ENCODE measurements around the gene BIRC7. TPM values are rescaled to one million over a fixed set of nuclear protein-coding genes. Genes with fewer than 3 reads are reported as not detected.

Gene BIRC7, protein sequence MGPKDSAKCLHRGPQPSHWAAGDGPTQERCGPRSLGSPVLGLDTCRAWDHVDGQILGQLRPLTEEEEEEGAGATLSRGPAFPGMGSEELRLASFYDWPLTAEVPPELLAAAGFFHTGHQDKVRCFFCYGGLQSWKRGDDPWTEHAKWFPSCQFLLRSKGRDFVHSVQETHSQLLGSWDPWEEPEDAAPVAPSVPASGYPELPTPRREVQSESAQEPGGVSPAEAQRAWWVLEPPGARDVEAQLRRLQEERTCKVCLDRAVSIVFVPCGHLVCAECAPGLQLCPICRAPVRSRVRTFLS
- total RNA-seq: under 1 TPM in 1 of 2 donors, not detected in 1; 0.74 TPM

DNA sequence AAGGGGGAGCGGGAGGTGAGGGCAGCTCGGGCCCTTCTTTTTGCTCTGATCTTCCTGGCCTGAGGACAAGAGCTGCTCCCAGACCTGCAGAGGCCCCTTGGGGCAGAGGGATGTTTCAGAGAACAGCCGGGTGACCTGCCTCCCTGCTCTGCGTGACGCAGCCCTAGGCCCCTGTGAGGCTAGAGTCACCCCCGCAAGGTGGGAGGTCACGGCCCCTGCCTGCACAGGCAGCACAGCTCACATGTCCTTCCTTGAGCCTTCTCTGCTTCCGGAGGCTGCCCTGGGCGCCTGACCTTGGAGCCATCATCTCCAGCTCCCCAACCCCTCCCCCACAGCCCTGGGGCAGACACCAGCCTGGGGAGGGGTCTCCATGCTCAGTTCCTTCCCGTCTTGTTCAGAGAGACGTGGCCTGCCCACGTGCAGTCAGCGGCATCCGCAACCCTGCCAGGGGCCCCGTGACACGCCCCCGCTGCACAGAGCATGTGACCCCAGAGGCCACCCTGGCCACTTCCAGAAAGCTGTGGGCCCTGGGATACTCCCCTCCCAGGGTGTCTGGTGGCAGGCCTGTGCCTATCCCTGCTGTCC, at the start of gene BIRC7:
Gene BIRC7, plus strand, starts transcription at position 507 of the 585 bp plus-strand sequence. CDS start 192 bp downstream, outside the sequence.
- no peak within 1 kb of the TSS for H3K4me3 Mint-ChIP-seq
- H3K4me1 Mint-ChIP-seq (ENCODE audit: low read depth): no peaks in the 10 kb centered on the region
- peaks cover 19% of the 10 kb centered on the region for H3K27me3 Mint-ChIP-seq (ENCODE audit: low read depth)
- H3K9me3 Mint-ChIP-seq: no peaks in the 10 kb centered on the region
- H3K27ac Mint-ChIP-seq: no peak within 1 kb of the TSS
- no peak for ATAC-seq (replicated peaks in 1 of 2)
- no peaks in the 10 kb centered on the region for H3K36me3 Mint-ChIP-seq (ENCODE audit: insufficient read depth in 2 of 2)
- no peak for DNase-seq

DNA sequence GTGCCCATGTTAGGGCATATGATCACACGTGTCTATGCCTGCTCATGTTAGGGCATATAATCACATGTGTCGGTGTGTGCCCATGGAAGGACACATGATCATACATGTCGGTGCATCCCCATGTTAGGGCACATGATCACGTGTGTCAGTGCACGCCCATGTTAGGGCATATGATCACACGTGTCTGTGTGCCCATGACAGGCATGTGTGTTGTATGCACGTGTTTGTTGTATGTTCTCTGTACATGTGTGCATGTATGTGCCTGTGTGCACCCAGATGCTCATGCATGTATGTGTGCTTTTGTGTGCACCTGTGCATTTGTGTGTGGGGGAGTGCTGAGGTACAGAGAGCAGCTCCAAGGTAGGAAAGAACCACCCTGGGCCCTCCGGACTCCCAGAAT, 49.6 kb upstream of the BIRC7 start:
- no peak for ATAC-seq (replicated peaks in 1 of 2)

DNA sequence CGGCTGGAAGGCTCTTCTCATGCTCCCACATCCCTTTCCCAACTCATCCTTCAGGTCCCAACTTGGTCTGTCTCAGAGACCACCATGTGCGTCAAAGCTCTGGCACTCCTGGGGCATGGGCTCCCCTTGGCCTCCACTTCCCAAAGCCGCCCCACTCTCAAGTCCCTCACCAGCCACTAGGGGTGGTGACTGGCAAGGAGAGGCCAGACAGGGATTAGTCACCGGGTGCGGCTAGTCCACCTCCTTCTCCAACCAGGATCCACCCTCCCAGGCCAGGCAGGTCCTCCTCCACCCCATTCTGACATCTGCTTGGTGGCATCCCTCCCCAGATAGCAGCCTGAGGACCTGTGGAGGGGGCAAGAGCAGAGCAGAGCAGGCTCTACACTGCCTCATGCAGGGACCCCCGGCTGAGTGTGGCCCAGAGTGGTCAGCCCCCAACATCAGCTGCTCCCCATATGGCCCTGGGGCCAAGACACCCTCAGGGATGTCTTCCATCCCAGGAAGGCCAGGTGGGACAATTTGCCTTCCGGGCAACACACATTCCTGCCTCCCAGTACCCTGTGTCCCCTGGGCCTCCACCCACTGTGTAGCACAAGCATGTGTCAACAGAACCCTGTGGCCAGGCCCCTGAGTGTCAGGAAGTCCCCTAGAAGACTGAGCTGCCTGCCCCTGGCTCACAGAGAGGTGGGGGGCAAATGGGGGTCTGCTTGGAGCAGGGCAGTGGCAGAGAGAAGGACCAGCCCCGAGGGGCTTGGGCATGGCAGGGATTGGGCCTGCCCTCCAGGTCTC, 49.0 kb upstream of the BIRC7 start:
- Mint-ChIP-seq H3K27me3 (ENCODE audit: low read depth) (peaks cover 6% of the 10 kb centered on the region), H3K9me3 (peaks cover 0 to 2% of the 10 kb centered on the region in 2 donors), H3K36me3 (ENCODE audit: insufficient read depth in 2 of 2) (no peaks in the 10 kb centered on the region), H3K4me3 (no peak overlapping the region), H3K27ac (no peak overlapping the region), H3K4me1 (ENCODE audit: low read depth) (no peaks in the 10 kb centered on the region)
- no peak for DNase-seq
- no peak for ATAC-seq (replicated peaks in 1 of 2)

More for the DNA sequence above, 49.6 kb upstream of the BIRC7 start:
- Mint-ChIP-seq H3K27me3 (ENCODE audit: low read depth) (peaks cover 6% of the 10 kb centered on the region), H3K4me3 (no peak overlapping the region), H3K9me3 (peaks cover 0 to 2% of the 10 kb centered on the region in 2 donors), H3K4me1 (ENCODE audit: low read depth) (no peaks in the 10 kb centered on the region), H3K27ac (no peak overlapping the region), H3K36me3 (ENCODE audit: insufficient read depth in 2 of 2) (no peaks in the 10 kb centered on the region)
- no peak for DNase-seq

DNA sequence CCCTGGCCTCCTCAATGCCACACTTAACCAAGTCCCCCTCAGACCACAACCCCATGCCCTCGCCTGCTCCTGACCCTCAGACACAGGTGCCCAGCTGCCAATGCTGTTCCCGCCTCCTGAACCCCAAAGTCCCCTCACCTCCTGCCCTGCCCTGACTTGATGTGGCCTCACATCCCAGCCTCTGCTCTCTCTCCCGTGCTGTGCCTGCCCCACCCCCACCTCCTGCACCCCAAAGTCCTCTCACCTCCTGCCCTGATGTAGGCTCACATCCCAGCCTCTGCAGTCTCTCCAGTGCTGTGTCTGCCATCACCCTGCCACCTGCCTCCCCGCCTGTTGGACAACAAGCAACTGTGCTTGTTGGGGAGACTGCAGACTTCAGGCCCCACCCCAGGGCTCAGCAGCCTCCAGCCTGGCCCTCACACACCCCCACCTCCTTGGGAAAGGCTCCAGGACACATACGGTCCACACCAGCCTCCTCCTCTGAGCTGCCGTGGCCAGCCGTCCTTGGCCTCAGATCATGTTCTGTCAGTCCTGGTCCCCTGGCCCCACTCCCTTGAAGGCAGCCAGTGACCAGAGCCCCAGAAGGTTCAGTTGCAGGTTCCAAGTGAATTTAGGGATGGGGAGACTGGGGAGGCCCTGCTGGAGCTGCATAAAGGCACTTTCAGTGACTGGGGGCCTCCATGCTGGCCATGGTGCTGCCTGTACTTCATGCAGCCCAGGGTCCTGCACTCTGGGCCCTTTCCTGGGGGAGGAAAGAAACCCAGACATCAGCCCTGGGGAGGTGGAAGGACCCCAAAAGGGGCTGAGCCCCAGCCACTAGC, 48.2 kb upstream of the BIRC7 start:
- Mint-ChIP-seq H3K4me1 (ENCODE audit: low read depth) (no peaks in the 10 kb centered on the region), H3K36me3 (ENCODE audit: insufficient read depth in 2 of 2) (no peaks in the 10 kb centered on the region), H3K27me3 (ENCODE audit: low read depth) (peaks cover 6% of the 10 kb centered on the region), H3K9me3 (peaks cover 0 to 2% of the 10 kb centered on the region in 2 donors), H3K27ac (no peak overlapping the region), H3K4me3 (no peak overlapping the region)
- no peak for DNase-seq
- ATAC-seq (replicated peaks in 1 of 2): no peak

DNA sequence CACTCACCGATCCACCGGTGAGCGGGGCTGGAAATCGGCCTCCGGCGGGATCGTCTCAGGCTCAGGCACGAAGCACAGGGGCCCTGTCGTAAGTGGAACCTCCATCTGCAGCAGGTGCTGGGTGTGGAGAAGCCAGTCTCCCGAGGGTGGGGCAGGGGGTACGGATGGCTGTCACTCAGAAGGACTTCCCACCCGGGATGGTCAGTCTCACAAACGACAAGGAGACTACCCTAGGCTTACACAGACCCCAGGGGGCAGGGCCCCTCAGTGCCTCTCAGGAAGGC, 47.6 kb upstream of the BIRC7 start:
- DNase-seq (no peak), ATAC-seq (replicated peaks in 1 of 2) (no peak)
- Mint-ChIP-seq H3K4me1 (ENCODE audit: low read depth) (no peaks in the 10 kb centered on the region), H3K4me3 (no peak overlapping the region), H3K9me3 (peaks cover 0 to 2% of the 10 kb centered on the region in 2 donors), H3K27ac (no peak overlapping the region), H3K36me3 (ENCODE audit: insufficient read depth in 2 of 2) (no peaks in the 10 kb centered on the region), H3K27me3 (ENCODE audit: low read depth) (peaks cover 6% of the 10 kb centered on the region)

DNA sequence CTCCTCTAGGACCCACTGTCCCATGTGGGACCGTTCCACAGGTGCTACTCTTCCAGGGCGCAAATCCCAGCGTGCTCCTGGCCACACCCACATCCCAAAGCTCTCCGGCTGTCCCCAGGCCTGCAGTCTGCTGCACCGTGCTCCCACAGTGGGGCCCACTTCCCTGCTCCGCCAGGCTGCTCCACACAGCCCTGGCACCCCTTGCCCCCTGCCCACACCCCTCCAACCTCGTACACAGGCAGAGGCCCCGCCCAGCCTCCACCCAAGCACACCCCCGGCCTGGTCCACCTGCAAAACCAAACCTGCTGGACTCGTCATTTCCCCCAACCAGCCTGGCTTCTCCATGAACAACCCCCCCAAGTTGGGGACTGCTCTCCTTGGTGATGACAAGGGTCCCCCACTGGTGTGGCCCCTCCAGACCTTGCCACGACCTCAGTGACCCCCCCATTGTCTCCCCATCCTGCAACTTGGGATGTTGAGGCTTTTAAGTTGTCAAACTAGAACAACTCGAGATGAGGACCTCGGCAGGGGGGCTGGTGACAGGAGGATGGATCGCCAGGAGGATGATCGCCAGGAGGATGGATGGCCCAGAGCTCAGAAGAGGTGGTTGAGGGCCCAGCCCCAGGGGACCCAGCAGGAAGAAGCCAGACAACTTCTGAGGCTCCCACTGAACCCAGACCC, 46.9 kb upstream of the BIRC7 start:
- Mint-ChIP-seq H3K9me3 (peaks cover 0 to 2% of the 10 kb centered on the region in 2 donors), H3K4me1 (ENCODE audit: low read depth) (no peaks in the 10 kb centered on the region), H3K4me3 (no peak overlapping the region), H3K27ac (no peak overlapping the region), H3K36me3 (ENCODE audit: insufficient read depth in 2 of 2) (no peaks in the 10 kb centered on the region), H3K27me3 (ENCODE audit: low read depth) (peaks cover 2% of the 10 kb centered on the region)
- DNase-seq: no peak
- no peak for ATAC-seq (replicated peaks in 1 of 2)

DNA sequence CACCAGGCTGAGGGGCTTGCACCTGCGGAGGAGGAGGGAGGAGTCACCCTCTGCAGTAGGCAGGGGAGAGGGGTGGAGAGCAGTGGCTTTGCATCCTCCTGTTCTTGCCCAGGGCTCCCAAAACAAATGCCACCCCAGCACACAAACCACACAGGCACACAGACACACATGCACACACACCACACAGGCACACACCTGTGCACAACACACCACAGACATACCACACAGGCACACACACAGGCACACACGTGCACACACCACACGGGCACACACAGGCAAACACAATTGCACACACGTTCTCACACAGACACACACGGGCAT, 46.4 kb upstream of the BIRC7 start:
- no peak for DNase-seq
- H3K4me3 Mint-ChIP-seq: no peak overlapping the region
- no peaks in the 10 kb centered on the region for H3K4me1 Mint-ChIP-seq (ENCODE audit: low read depth)
- no peak overlapping the region for H3K27ac Mint-ChIP-seq
- no peaks in the 10 kb centered on the region for H3K27me3 Mint-ChIP-seq (ENCODE audit: low read depth)
- peaks cover 0 to 2% of the 10 kb centered on the region in 2 donors for H3K9me3 Mint-ChIP-seq
- ATAC-seq (replicated peaks in 1 of 2): no peak
- H3K36me3 Mint-ChIP-seq (ENCODE audit: insufficient read depth in 2 of 2): no peaks in the 10 kb centered on the region

DNA sequence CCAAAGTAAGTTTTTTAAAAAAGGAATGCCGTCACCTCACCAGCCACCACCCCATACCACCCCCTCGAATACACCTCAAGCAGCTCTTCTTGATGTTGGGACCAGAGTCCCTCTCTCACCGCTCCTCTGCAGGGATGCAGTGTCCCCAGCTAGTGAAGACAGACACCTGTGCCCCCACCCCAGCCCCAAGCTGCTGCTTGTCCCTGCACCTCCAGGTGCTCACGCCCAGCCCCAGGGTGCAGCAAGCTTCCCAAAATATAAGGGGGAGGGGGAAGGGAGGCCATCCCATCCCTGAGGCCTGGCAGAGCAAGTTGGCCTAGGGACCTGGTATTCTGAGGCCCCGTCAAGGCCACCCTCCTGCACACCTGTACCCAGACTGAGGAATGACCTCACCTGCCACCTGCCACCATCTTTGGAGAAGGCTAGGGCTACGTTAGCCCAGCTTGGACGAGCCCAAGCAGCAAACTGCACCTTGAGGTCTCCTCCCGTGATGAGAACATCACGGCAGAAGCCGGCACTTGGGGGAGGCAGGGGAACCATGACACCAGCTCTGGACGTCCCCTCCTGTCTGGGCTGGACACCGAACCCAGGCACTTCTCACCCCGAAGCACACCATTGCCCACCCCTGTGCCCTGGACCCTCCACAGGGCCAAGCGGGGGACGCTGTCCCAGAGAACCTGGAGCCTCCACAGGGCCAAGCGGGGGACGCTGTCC, 45.7 kb upstream of the BIRC7 start:
- H3K4me1 Mint-ChIP-seq (ENCODE audit: low read depth): no peaks in the 10 kb centered on the region
- no peak overlapping the region for H3K27ac Mint-ChIP-seq
- H3K27me3 Mint-ChIP-seq (ENCODE audit: low read depth): no peaks in the 10 kb centered on the region
- H3K9me3 Mint-ChIP-seq: peaks cover 0 to 2% of the 10 kb centered on the region in 2 donors
- no peaks in the 10 kb centered on the region for H3K36me3 Mint-ChIP-seq (ENCODE audit: insufficient read depth in 2 of 2)
- DNase-seq (no peak), ATAC-seq (replicated peaks in 1 of 2) (no peak)
- H3K4me3 Mint-ChIP-seq: no peak overlapping the region

DNA sequence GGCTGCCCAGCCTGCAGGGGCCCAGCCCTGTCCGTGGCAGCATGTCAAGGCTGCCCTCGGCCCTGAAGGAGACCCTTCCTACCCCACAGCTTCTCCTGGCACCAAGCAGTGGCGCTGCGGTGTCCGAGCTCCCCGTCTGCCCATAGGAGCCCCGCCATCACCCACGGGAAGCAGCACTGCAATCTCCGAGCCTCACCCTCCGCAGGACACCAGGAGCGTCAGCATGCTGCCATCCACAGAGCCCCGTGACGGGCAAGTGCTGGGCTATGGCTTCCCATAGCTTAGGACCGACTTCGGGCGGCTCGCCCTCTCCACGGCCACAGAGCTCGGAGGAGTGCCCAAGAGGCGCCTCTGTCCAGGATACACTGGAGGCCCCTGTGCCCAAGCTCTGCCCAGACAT, 44.9 kb upstream of the BIRC7 start:
- no peak for DNase-seq
- no peak for ATAC-seq (replicated peaks in 1 of 2)

DNA sequence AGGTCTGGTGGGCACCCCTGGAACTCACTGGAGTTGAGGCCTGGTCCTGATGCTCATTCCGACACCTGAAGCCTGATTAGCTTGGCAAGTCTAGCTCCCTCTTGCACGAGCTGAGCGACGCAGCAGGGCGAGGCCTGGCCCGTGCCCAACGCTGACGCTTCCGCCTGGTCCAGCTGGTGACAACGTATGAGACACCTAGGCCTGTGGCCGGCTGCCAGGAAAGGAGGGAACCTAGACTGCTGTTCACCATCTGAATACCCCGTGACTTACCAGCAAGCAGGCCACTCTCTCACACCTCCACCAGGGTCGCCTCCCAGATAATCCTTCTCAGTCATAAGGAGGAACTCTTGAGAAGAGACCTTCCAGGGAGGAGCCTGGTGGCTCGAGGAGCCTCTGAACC, 44.3 kb upstream of the BIRC7 start:
- H3K9me3 Mint-ChIP-seq: no peaks in the 10 kb centered on the region
- DNase-seq (no peak), ATAC-seq (replicated peaks in 1 of 2) (no peak)
- peaks cover 3% of the 10 kb centered on the region for H3K4me1 Mint-ChIP-seq (ENCODE audit: low read depth)
- H3K36me3 Mint-ChIP-seq (ENCODE audit: insufficient read depth in 2 of 2): no peaks in the 10 kb centered on the region
- no peak overlapping the region for H3K27ac Mint-ChIP-seq
- no peaks in the 10 kb centered on the region for H3K27me3 Mint-ChIP-seq (ENCODE audit: low read depth)
- no peak overlapping the region for H3K4me3 Mint-ChIP-seq

More for the DNA sequence above, 44.9 kb upstream of the BIRC7 start:
- H3K27ac Mint-ChIP-seq: no peak overlapping the region
- H3K4me1 Mint-ChIP-seq (ENCODE audit: low read depth): no peaks in the 10 kb centered on the region
- H3K27me3 Mint-ChIP-seq (ENCODE audit: low read depth): no peaks in the 10 kb centered on the region
- H3K36me3 Mint-ChIP-seq (ENCODE audit: insufficient read depth in 2 of 2): no peaks in the 10 kb centered on the region
- no peak overlapping the region for H3K4me3 Mint-ChIP-seq
- H3K9me3 Mint-ChIP-seq: no peaks in the 10 kb centered on the region

DNA sequence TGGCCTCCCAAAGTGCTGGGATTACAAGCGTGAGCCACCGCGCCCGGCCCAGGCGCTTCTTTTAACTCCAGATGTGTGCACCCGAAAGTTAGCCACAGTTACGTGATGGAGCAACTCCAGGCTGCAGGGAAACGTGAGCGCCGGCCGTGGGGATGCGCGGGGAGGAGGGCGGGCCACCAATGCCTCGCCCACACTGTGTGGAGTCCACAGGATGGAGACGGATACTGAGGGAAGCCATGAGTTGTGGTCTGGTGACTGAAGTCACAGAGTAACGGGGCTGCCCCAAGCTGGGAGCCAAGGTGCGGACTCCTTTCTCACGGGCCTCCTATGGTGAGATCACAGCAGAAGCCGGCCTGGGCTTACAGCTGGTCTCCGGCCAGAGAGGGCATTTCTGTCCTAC, 43.0 kb upstream of the BIRC7 start:
- Mint-ChIP-seq H3K4me1 (ENCODE audit: low read depth) (peaks cover 13% of the 10 kb centered on the region), H3K27ac (no peak overlapping the region), H3K36me3 (ENCODE audit: insufficient read depth in 2 of 2) (no peaks in the 10 kb centered on the region), H3K4me3 (no peak overlapping the region), H3K9me3 (no peaks in the 10 kb centered on the region), H3K27me3 (ENCODE audit: low read depth) (no peaks in the 10 kb centered on the region)
- no peak for DNase-seq
- ATAC-seq (replicated peaks in 1 of 2): no peak

Measured in activated T-cell treated with anti-CD3 and anti-CD28 coated beads, Interleukin-2, amount 50 U/mL, for 72 hours (primary cell).